HG03045 (cell line): ENCODE data around the gene ANGPTL2.

Experiments used
- ATAC-seq: cut with Tn5 transposase; IDR thresholded peaks from one replicate; pipeline ENCODE4 v1.9.1; 2021; ENCODE audit warnings: mild to moderate bottlenecking, moderate library complexity; ENCODE audit not compliant: unreplicated experiment

The ANGPTL2 gene

GRCh38 chr9:127121628-127122175, 733 bp downstream of the ANGPTL2 start:
- ATAC-seq, result no peak

DNA sequence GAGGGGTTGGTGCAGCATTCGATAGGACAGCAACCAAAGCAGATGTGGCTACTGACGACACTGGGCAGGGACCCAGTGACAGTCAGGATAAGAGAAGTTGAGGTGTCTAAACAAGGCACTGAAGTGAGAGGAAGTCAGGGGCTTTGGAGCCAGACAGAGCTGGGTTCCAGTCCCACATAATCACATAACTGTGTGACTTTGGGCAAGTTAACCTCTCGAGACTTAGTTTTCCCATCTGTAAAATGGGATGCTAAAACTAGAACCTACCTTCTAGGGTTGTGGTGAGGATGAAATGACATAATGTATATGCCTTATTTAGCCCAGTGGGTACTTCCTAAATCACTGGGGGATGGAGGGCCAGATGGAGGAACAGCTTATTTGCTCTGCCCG, 3.1 kb downstream of the ANGPTL2 start:
- no peak for ATAC-seq

- no peak for ATAC-seq
Measured at GRCh38 chr9:127118597-127119319, 3.7 kb downstream of the ANGPTL2 start.

DNA sequence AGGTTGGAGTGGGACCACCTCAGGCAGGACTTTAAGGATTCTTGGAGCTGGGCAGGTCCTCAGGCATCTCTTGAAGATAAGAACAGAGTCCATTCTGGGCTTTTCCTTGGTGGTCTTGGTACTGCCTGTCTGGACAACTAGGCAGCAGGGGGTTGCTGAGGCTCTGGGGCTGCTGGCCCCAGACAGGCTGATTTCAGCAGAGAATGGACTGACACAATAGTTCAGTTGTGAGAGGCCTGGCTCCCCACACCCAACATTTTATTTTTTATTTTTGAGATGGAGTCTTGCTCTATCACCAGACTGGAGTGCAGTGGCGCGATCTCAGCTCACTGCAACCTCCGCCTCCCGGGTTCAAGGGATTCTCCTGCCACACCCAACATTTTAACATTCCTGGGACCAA, 4.6 kb downstream of the ANGPTL2 start:
- ATAC-seq, result no peak

DNA sequence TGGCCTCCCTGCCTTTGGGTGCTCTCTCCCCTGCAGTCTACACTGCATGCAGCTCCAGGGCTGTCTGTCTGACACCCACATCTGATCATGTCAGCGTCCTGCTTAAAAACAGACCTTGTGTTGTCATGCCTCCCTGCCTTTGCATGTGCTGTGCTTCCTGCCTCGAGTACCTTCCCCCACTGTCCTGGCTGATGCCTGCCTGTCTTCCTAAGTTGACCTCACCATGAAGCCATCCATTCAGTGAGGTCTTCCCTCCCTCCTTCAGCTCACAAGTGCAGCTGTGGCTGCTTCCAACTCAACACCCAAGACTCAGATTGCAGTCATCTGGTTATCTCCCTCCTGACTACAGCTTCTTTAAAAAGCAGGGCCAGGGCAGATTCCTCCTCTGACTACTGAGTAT, 5.5 kb downstream of the ANGPTL2 start:
- no peak for ATAC-seq

DNA sequence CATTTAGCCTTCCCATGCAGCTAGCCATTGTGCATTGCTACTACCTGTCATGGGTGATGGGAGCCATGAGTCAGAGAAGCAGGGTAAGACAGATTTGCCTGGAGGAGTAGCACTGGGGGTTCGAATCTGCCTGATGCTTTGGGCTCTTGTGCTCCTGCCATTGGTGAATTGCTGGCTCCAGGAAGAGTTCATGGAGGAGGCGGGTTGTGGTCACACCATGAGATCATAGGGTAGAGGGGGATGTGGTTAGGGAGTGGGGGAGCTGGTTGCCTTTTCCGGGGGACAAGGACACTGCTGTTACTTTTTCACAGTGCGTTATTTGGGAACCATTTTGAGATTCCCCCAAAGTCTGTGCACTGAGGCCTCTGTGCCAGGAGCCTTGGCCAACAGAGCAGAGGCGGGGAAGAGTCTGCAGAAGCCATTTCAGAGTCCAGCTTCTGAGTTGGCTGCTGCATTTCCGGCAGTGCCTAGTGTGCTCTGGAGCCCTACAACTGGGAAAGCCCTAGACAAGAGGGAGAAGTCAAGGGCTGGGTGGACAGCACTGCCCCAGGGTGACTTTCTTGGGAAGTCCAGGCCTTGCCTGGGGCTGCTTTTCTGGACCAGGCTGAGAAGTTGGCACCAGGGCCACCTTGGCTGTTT, 6.2 kb downstream of the ANGPTL2 start:
- no peak for ATAC-seq

GRCh38 chr9:127114606-127115005, 7.8 kb downstream of the ANGPTL2 start:
- no peak for ATAC-seq

GRCh38 chr9:127113191-127113972, 9.1 kb downstream of the ANGPTL2 start:
- ATAC-seq, result no peak

- ATAC-seq, result no peak
Measured at GRCh38 chr9:127112735-127113161, 9.7 kb downstream of the ANGPTL2 start.

DNA sequence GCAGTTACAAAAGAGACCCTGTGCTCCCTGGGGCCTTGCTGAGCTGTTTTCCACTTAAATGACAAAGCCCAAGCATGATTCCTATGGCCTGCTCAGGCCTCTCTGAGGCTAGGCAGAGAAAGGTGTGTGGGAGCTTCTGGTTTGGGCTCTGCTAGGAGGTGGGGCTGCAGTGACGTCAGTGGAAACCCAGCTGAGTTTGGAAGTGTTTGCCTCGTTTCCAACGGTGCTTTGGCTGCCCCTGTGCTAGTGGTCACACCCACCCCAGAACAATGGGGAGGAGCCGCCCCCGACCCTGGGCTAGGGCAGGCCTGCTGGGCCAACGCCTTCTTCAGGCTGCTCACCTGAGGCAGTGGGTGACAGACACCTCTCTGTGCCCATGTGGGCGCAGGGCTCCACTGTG, 10.4 kb downstream of the ANGPTL2 start:
- no peak for ATAC-seq

- no peak for ATAC-seq
Measured at GRCh38 chr9:127109212-127109711, 13.2 kb downstream of the ANGPTL2 start.

GRCh38 chr9:127107929-127108876, 14.2 kb downstream of the ANGPTL2 start:
- ATAC-seq, result no peak

GRCh38 chr9:127107171-127107928, 15.1 kb downstream of the ANGPTL2 start:
- no peak for ATAC-seq

DNA sequence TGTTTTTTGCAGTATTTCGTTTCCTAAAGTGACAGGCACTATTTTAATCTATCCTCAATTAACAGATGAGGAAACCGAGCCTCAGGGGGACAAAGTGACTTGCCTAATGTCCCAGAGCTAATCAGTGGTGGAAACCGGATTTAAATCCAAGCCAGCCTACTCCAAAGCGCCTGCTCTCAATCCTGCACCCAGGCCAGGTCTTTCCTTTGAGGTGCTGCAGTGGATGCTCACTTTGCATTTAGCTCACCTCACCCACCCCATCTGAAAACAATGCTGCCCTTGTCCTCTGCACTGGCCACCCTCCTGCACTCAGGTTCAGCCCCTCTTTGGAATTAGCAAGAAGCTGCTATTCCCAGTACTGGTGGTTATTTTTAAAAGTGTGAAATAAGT, 16.0 kb downstream of the ANGPTL2 start:
- ATAC-seq, result no peak

DNA sequence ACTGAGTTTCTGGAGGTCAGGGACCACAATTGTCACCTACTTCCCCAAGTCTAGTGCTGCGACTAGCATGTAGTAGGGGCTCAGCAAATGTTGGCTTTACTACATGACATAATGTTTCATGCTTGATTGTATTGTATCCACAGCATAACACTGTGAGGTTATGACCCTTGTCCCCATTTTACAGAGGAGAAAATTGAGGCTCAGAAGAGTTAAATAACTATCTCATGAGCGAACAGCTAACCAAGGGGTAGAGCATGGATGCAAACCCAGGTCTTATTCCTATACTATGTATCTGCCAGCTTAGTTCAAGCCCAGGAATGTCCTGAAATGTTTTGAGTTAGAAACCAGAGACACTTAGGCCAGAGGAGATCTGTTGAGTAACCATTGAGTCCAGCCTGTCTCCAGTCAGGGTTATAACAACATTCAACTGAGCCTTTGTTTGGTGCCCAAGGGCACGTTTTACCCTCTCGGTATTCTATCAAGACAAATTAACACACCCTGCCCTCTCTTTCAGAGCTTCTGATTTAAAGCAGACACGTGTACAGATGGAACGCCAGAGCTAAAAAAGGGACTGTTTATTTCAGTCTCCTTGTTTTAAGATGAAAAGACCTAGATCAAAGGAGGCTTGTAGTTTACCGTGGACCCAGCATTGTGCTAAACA, 16.5 kb downstream of the ANGPTL2 start:
- no peak for ATAC-seq

GRCh38 chr9:127104581-127105311, 17.7 kb downstream of the ANGPTL2 start:
- ATAC-seq, result no peak

DNA sequence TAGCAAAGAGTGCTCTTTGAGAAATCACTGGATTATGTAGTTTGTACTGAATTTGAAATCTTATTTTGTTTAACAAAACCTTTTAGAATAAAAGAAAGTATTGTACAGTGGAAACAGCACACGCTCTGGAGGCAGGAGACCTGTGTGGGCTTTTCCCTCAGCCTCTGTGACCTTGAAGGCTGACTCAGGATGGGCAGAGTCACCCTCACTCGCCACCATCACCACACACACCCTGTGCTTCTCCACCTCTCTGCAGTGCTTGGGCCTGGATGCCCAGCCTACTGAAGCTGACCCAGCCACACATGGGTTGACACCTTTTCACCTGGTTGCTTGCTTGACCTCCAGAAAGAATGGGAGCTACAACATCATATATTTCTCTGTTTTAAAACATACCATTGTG, 19.6 kb downstream of the ANGPTL2 start:
- no peak for ATAC-seq

GRCh38 chr9:127102176-127102575, 20.3 kb downstream of the ANGPTL2 start:
- ATAC-seq, result no peak
